Body of pancreas (tissue), 4 donors: ENCODE data around the gene ZNF432.
"Not testable (repeated sequence)": the region's sequence is repeated elsewhere in the genome, so short reads cannot be mapped to it uniquely, and the experiment has no call there.

ENCODE experiments used
- POLR2A ChIP-seq, 3 donors: fragments of 450-650 bp; IDR thresholded peaks; one replicate each; pipeline ENCODE4 v1.6.1; 2016; ENCODE audit warnings: antibody characterized with exemption in 3 of 3, mild to moderate bottlenecking in 2 of 3
- TF ChIP-seq, protein P1 (sequence below), 7 experiments: fragments of 450-650 bp in 4 of 7; fragments of 200-600 bp in 3 of 7; sonication (generic) in 3 of 7; IDR thresholded peaks; one replicate each; pipeline ENCODE4 v1.5.1; 2016 to 2019; ENCODE audit warnings: antibody characterized with exemption in 7 of 7

DNA sequence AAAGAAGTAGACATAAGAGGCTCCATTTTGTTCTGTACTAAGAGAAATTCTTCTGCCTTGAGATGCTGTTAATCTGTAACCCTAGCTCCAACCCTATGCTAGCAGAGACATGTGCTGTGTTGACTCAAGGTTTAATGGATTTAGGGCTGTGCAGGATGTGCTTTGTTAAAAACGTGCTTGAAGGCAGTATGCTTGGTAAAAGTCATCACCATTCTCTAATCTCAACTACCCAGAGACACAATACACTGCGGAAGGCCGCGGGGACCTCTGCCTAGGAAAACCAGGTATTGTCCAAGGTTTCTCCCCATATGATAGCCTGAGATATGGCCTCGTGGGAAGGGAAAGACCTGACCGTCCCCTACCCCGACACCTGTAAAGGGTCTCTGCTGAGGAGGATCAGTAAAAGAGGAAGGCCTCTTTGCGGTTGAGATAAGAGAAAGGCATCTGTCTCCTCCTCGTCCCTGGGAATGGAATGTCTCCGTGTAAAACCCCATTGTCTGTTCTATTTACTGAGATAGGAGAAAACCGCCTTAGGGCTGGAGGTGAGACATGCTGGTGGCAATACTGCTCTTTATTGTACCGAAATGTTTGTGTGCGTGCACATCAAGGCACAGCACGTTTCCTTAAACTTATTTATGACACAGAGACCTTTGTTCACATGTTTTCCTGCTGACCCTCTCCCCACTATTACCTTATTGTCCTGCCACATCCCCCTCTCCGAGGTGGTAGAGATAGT lies 22.2 kb downstream of the ZNF432 start:
- TF ChIP-seq, protein P1, sequence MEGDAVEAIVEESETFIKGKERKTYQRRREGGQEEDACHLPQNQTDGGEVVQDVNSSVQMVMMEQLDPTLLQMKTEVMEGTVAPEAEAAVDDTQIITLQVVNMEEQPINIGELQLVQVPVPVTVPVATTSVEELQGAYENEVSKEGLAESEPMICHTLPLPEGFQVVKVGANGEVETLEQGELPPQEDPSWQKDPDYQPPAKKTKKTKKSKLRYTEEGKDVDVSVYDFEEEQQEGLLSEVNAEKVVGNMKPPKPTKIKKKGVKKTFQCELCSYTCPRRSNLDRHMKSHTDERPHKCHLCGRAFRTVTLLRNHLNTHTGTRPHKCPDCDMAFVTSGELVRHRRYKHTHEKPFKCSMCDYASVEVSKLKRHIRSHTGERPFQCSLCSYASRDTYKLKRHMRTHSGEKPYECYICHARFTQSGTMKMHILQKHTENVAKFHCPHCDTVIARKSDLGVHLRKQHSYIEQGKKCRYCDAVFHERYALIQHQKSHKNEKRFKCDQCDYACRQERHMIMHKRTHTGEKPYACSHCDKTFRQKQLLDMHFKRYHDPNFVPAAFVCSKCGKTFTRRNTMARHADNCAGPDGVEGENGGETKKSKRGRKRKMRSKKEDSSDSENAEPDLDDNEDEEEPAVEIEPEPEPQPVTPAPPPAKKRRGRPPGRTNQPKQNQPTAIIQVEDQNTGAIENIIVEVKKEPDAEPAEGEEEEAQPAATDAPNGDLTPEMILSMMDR (IDR thresholded peaks at IDR 0.05): not testable (repeated sequence)
- TF ChIP-seq POLR2A (IDR thresholded peaks at IDR 0.05): not testable (repeated sequence)
